Activated T-cell treated with anti-CD3 and anti-CD28 coated beads, Interleukin-2, amount 50 U/mL, for 4 hours (primary cell): ENCODE measurements around the gene STX8. TPM values are rescaled to one million over a fixed set of nuclear protein-coding genes. Genes with fewer than 3 reads are reported as not detected.
"Not testable (repeated sequence)": the region's sequence is repeated elsewhere in the genome, so short reads cannot be mapped to it uniquely, and the experiment has no call there.

Experiments
- ATAC-seq, 2 donors: fragments of 200-7000 bp; cut with Tn5 transposase; one replicate each; pipeline ENCODE4 v1.10.0; 2021
- DNase-seq: peaks from one replicate; pipeline ENCODE4 v3.0.0-alpha.2; 2020
- H3K27me3 Mint-ChIP-seq: one replicate; pipeline ENCODE4 v1.8.0; 2021; ENCODE audit warnings: low read depth, mixed read lengths
- H3K36me3 Mint-ChIP-seq: one replicate; pipeline ENCODE4 v1.8.0; 2022; ENCODE audit warnings: mixed read lengths; ENCODE audit not compliant: insufficient read depth
- H3K4me1 Mint-ChIP-seq: one replicate; pipeline ENCODE4 v1.8.0; 2021; ENCODE audit warnings: low read depth, mixed read lengths
- H3K4me3 Mint-ChIP-seq: one replicate; pipeline ENCODE4 v1.8.0; 2021; ENCODE audit warnings: mild to moderate bottlenecking, moderate library complexity, mixed read lengths
- H3K9me3 Mint-ChIP-seq: one replicate; pipeline ENCODE4 v1.8.0; 2021; ENCODE audit warnings: mixed read lengths
- total RNA-seq, 3 donors: library from RNA; stranded (reverse); gene quantifications; one replicate each; pipeline ENCODE4 v1.2.1, GENCODE V29; 2021

Gene STX8
- total RNA-seq, 3 donors from 2014 or later = 37.5 to 40.7 (median 38.3) TPM

DNA sequence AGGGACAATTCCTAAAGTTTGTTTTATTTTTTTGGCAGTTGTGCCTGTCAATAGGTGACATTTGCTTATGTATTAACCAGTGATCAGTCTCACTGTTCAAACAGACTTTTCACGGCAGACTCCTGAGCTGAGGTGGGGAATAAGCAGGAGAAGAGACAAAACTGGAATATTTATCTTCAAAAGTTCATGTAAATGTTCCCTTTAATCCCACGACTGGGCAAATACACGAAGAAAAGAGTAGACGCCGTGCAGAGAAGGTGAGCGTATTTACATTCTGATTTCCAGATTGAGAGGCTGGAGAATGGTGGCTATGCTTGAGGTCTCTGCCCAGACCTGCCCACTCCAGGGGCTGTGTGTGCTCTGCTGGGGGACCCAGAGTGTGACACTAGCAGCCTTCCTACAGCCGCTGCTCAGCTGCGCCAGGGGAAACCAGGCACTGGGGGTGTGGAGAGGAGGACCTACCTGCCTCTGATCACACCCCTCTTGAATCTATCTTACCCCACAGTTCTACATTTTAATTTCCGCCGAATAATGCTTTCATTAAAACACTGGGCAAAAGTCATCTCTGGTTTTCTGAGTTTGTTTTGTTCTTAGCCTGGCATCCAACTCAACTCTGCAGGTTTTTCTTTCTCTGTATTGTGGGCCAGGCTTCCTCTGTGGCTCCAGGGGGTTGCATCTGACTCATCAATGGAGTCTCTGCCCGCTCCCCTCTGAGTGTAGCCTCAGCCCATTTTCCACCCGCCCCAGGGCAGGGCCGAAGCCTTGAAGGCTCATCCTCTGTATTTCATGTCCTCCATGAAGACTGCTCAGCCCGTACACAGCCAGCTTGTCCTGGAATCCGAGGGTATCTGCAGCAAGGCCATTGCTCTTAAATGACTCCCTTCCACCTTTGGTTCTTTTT lies 317.3 kb downstream of the STX8 start:
- Mint-ChIP-seq H3K4me1 (peaks cover 6% of the 10 kb centered on the region), H3K4me3 (no peak overlapping the region), H3K9me3 (no peaks in the 10 kb centered on the region), H3K36me3 (peaks cover 5% of the 10 kb centered on the region), H3K27me3 (no peaks in the 10 kb centered on the region)
- ATAC-seq = no peak
- DNase-seq = no peak

DNA sequence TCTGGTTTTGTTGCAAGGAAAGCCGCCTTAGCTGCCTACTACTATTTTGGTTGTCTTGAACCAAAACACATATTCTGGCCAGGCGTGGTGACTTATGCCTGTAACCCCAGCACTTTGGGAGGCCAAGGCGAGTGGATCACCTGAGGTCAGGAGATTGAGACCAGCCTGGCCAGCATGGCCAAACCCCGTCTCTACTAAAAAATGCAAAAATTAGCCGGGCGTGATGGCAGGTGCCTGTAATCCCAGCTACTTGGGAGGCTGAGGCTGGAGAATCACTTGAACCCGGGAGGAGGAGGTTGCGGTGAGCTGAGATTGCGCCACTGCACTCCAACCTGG lies 318.0 kb downstream of the STX8 start:
- peaks cover 14% of the 10 kb centered on the region for H3K4me1 Mint-ChIP-seq
- not testable (repeated sequence) for H3K36me3 Mint-ChIP-seq, DNase-seq, H3K9me3 Mint-ChIP-seq, ATAC-seq, H3K27me3 Mint-ChIP-seq, H3K4me3 Mint-ChIP-seq

DNA sequence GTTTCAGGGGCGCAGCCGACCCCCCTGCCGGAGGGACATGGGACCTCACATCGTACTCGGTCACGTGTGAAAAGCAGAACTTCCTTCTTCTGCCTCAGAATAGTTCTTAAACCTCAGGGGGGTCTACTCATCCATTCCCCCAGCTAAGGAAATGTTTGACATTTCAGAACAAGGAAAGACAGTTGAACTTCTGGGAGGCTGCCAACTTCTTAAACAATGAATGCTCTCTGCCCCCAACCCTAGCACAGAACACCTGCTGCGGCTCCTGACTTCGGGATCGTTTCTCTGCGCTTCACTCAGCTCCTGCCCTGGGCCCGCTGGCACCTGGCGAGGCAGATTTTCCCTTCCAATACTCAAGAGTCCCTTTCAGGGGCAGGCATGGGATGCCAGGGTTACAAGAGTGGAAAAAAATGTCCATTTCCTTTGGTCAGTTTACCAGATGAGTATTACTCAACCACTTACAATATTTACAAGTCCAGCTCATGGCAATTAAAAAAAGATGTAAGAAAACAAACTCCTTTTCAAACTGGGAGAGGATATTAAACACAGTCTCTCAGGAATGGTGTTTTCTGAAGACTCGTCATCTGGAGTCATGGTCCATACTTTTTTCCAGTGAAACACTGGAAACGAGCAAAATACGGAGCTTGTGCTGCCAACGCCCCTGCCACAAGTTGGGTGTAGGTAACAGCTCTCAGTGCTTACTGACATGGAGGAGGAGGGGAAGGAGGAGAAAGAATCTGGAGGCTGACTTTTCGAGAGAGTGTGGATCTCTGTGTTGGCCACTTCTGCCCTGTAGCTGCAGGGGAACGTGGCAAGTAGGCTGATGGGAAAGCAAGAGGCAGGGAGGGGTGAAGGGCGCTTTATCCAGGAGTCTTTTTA lies 318.6 kb downstream of the STX8 start:
- H3K36me3 Mint-ChIP-seq = peaks cover 5% of the 10 kb centered on the region
- no peaks in the 10 kb centered on the region for H3K9me3 Mint-ChIP-seq
- DNase-seq (no peak), ATAC-seq (no peak)
- no peak overlapping the region for H3K4me3 Mint-ChIP-seq
- H3K4me1 Mint-ChIP-seq = peaks cover 17% of the 10 kb centered on the region
- H3K27me3 Mint-ChIP-seq = no peaks in the 10 kb centered on the region

DNA sequence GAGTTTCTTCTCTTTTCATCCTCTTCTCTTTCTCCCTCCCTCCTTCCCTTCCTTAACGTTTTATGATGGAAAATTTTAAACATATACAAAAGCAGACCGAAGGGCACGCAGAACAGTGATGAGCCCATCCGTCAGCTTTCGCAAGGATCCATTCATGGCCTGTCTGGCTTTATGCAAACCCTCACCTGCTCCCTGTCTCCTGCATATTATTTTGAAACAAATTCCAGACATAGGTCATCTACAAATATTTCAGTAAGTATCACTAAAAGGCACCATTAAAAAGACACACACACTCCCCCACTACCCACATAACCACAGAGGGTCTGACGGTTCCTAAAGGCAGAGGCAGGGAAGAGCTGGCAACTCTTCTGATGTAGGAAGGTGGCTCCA lies 319.3 kb downstream of the STX8 start:
- H3K4me3 Mint-ChIP-seq = no peak overlapping the region
- no peaks in the 10 kb centered on the region for H3K27me3 Mint-ChIP-seq
- peaks cover 17% of the 10 kb centered on the region for H3K4me1 Mint-ChIP-seq
- ATAC-seq (no peak), DNase-seq (no peak)
- no peaks in the 10 kb centered on the region for H3K9me3 Mint-ChIP-seq
- peaks cover 3% of the 10 kb centered on the region for H3K36me3 Mint-ChIP-seq

DNA sequence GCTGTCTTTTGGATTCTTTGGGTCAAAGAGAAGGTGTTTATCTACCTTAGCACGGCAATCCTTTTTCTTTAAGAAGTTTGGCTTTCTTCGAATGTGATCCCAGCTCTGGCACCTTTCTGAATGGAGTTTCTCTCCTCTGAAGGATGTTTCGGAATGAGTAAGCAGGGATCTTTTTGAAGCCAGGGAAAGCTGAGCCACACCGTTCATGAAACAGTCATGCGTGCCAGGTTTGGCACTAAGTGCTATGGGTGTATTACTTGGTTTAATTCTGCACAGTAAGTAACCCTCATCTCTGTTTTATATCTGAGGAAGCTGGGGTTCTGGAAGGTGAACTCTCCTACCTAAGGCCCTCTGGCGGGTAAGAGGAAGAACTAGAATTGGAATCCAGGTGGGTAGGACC lies 319.8 kb downstream of the STX8 start:
- no peak for DNase-seq
- Mint-ChIP-seq H3K27me3 (no peaks in the 10 kb centered on the region), H3K4me1 (peaks cover 17% of the 10 kb centered on the region), H3K4me3 (no peak overlapping the region), H3K9me3 (no peaks in the 10 kb centered on the region), H3K36me3 (peaks cover 1% of the 10 kb centered on the region)
- ATAC-seq = no peak

DNA sequence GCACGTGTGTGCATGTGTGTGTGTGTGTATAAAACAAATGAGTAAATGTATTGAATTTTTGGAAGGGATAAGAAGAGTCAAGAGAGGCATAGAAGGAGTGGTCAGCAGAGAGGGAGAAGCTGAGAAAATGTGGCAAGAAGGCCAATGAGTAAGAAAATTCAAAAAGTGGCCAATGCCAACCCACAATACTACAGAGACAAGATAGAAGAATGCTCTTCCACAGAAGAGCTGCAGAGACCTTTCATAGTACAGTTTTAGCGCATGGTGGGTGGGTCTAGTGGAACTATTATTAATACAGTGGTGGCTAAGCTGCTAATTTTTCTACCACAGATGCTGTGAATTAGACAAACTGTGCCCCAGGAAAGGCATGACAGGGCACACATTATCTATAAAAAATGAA lies 320.8 kb downstream of the STX8 start:
- ATAC-seq (no peak), DNase-seq (no peak)
- Mint-ChIP-seq H3K27me3 (no peaks in the 10 kb centered on the region), H3K4me3 (no peak overlapping the region), H3K9me3 (no peaks in the 10 kb centered on the region), H3K36me3 (peaks cover under 1% of the 10 kb centered on the region), H3K4me1 (peaks cover 17% of the 10 kb centered on the region)

DNA sequence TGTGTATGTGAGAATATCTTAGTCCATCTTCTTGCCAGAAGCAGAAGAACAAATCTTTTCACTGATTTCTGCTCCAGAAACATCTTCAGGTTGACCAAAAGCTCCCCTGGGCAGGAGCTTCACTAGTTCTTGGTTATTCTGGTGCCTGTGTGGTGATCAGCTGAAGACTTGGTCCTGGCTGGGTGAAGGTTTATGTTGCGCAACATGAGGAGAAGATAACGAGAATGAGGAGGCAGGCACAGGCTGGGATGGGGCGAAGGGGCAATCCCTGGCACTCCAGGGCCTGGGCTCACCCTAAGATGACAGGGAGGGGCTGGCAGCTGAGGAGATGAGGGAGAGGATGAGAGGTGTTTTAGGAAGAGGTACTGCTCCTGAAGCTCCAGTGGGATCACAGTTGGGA lies 322.3 kb downstream of the STX8 start:
- Mint-ChIP-seq H3K9me3 (no peaks in the 10 kb centered on the region), H3K4me3 (no peak overlapping the region), H3K27me3 (no peaks in the 10 kb centered on the region), H3K4me1 (peaks cover 17% of the 10 kb centered on the region), H3K36me3 (peaks cover 10% of the 10 kb centered on the region)
- no peak for DNase-seq
- no peak for ATAC-seq

DNA sequence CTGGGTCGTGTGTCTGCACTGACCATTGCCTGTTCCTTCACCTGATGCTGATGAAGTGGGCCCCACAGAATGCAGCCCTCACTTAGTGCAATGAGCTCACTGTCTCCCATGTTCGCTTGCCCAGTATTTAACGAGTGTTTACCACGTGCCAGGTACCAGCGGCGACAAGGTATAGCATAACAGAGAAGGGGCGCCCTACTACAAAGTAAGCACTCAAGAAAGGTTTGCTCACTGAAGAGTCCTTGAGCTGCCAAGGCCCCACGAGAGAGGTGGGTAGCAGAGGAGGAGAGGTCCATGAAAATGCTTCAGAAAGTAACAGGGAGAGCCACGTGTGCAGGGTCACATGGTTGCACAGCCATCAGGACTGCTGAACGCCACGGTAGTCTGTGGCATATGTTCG lies 324.3 kb downstream of the STX8 start:
- Mint-ChIP-seq H3K9me3 (no peaks in the 10 kb centered on the region), H3K4me3 (no peak overlapping the region), H3K27me3 (no peaks in the 10 kb centered on the region), H3K36me3 (peaks cover 11% of the 10 kb centered on the region), H3K4me1 (peaks cover 15% of the 10 kb centered on the region)
- ATAC-seq (no peak), DNase-seq (no peak)

DNA sequence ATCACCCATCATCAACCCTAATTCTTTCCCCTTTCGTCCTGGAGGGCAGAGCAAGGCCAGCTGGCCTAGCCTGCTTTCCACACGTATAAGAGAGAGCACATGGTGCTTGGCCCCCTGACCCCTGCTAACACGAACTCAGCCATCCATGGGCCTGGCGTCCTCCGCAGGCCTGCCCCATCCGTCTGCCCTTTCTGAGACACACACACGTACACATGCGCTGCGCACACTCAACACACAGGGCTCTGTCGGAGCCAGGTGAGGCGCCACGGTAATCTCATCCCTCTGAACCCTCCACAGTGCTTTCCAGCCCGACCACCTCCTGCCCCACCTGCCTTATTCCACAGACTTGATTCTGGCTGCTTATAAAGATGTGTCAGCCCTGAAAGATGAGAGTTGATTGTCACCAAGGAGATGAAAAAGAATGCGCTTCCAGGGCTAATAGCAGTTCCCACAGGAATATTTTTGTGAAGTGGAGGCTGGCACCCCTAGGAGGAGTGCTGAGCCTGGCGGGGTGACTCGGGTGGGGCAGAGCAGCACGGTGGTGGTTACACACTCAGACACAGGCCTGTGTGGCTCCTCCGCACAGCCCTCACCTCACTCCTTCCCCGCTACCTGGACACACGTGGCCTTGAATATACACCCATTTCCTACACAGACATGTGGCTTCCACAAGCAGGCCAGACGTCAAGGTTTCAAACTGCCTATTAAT lies 326.2 kb downstream of the STX8 start:
- Mint-ChIP-seq H3K4me1 (peaks cover 15% of the 10 kb centered on the region), H3K4me3 (no peak overlapping the region), H3K36me3 (peaks cover 11% of the 10 kb centered on the region), H3K9me3 (no peaks in the 10 kb centered on the region), H3K27me3 (no peaks in the 10 kb centered on the region)
- ATAC-seq (no peak), DNase-seq (no peak)

DNA sequence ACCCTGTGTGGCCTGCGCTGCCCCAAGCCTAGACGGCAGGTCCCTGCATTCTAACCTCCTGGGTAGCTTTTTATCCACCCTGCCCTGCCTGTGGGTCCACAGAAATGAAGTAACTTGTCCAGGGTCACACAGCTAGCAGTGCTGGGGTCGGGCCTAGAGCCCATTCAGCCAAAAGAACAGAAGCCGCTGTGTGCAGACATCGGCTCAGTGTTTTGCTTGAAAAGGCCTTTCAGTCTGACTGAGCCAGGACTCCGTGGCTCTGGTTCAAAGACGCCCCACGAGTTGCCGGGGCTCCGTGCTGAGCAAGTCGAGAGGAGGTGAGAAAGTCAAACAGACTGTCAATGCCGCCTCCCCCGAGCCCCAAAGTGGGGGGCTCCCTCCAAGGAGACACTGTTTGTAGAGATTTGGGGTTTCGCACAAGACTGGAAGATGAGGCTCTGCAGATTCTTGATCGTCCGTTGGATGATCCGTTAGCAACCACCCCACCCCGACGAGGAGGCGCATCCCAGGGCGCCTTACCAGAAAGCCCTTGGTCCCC lies 328.1 kb downstream of the STX8 start:
- Mint-ChIP-seq H3K27me3 (no peaks in the 10 kb centered on the region), H3K4me1 (peaks cover 2% of the 10 kb centered on the region), H3K4me3 (no peak overlapping the region), H3K9me3 (no peaks in the 10 kb centered on the region), H3K36me3 (peaks cover 11% of the 10 kb centered on the region)
- ATAC-seq (no peak), DNase-seq (no peak)

DNA sequence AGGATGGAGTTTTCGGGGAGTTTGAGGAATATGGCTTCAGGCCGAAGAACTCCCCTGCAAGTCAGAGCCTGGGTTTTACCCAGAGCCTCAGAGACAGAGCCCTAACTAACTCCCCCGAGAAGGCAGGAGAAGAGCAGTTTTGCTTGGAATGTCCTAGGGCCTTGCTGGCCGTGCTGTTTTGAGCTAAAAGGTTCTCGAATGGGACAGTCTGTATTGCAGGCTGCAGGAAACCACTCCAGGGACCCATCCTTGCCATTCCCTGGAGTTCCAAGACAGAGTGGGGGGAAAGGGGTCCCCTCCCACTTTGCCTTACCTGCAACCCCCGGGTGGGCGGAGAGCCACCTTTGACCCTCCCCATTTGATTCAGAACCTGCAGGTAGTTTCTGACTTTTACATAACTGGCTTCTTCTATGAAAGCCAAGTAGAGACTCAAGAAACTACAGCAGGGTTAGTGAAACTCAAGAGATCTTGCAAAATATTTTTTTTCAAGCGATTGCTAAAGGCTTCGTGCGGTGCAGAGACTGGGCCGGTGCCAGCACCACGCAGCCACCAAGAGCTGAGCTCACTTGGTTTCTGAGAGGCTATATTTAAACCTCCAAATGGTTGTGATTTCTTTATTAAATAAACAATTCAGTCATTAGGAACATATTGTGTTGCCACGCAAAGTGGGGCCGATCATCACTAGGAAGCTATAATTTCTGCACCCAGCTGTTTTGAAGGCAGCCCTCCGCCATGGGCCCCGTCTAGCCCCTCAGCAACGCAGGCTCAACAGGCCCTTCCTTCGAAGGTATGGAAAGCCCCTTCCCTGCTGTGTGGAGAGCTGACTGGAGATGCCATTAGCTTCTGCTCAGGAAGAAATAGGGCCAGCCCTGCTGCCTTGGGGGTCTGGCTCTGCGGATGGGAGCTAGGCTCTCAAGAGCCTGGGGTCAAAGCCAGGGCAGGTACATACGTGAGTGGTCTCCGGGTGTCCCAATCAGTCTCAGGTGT lies 331.3 kb downstream of the STX8 start:
- H3K4me1 Mint-ChIP-seq = peaks cover 9% of the 10 kb centered on the region
- H3K4me3 Mint-ChIP-seq = no peak overlapping the region
- ATAC-seq = no peak
- H3K9me3 Mint-ChIP-seq = no peaks in the 10 kb centered on the region
- H3K36me3 Mint-ChIP-seq = peaks cover 7% of the 10 kb centered on the region
- no peaks in the 10 kb centered on the region for H3K27me3 Mint-ChIP-seq
- no peak for DNase-seq

DNA sequence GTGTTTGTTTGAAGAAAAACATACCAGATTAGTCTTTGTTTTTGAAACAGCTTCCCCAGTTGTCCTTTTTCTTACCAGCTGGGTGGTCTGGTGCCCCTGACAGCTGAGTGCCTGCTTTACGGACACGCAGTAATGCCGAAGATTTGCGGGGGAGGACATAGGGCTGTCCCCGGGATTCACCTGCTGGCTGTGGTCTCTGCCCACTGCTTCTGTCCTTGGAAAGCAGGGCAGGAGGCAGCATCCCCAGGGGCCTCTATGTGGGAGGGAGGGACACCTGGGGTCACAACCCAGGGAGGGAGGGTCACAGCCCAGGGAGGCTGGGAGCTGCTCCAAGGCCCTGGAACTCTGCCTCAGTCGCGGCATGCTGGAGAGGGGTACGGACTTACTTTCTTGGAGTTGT lies 332.6 kb downstream of the STX8 start:
- H3K4me3 Mint-ChIP-seq = no peak overlapping the region
- H3K36me3 Mint-ChIP-seq = peaks cover 2% of the 10 kb centered on the region
- H3K9me3 Mint-ChIP-seq = no peaks in the 10 kb centered on the region
- no peak for DNase-seq
- ATAC-seq = no peak
- peaks cover 18% of the 10 kb centered on the region for H3K4me1 Mint-ChIP-seq
- H3K27me3 Mint-ChIP-seq = no peaks in the 10 kb centered on the region

DNA sequence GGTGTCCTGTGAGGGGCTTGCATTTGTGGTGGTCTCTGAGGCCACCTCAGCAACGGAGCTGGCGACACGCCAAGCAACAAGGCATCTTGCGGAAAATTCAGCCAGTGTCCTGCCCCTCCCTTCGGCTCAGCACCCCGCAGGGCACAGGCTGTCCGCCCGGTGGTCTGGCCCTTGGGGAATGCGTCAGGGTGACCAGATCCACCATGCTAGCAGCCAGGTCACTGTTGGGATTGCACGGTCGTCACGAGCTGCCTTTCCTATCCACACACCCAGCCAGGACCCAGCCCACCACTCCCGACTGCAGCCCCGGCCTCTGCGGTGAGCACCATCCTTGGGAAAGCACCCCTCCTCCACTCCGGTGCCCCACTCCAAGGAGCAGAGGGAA lies 333.1 kb downstream of the STX8 start:
- DNase-seq = no peak
- H3K4me1 Mint-ChIP-seq = peaks cover 18% of the 10 kb centered on the region
- no peaks in the 10 kb centered on the region for H3K9me3 Mint-ChIP-seq
- H3K36me3 Mint-ChIP-seq = no peaks in the 10 kb centered on the region
- no peak overlapping the region for H3K4me3 Mint-ChIP-seq
- no peaks in the 10 kb centered on the region for H3K27me3 Mint-ChIP-seq
- ATAC-seq = no peak
